Heart left ventricle (tissue), 16 donors: ENCODE measurements around the gene CACNA2D1. TPM values are rescaled to one million over a fixed set of nuclear protein-coding genes. Genes with fewer than 3 reads are reported as not detected.

Experiments
- ATAC-seq, 4 donors: fragments of 200-7000 bp; cut with Tn5 transposase; one replicate each; pipeline ENCODE4 v1.9.1; 2020 to 2022; ENCODE audit warnings: moderate library complexity in 4 of 4, mild to moderate bottlenecking in 3 of 4, moderate number of reproducible peaks in 1 of 4
- DNase-seq, 5 donors: peaks; one replicate each; pipeline ENCODE4 v3.0.0-alpha.2; 2020
- H3K27ac ChIP-seq, 12 donors: fragments of 200-600 bp; sonication (generic) in 4 of 12; one replicate each; pipeline versions ENCODE4 v1.5.0 to v1.8.0; 2016 to 2022; ENCODE audit warnings: mild to moderate bottlenecking in 2 of 12
- H3K27me3 ChIP-seq, 9 donors: fragments of 200-600 bp; sonication (generic) in 2 of 9; one replicate each; pipeline versions ENCODE4 v1.5.1 to v1.8.0; 2016 to 2022; ENCODE audit warnings: mild to moderate bottlenecking in 3 of 9
- H3K36me3 ChIP-seq, 9 donors: fragments of 200-600 bp; sonication (generic) in 2 of 9; one replicate each; pipeline versions ENCODE4 v1.5.0 to v1.8.0; 2018 to 2022; ENCODE audit warnings: mild to moderate bottlenecking in 2 of 9
- H3K4me1 ChIP-seq, 12 donors: fragments of 200-600 bp; sonication (generic) in 4 of 12; one replicate each; pipeline versions ENCODE4 v1.5.0 to v1.8.0; 2016 to 2022; ENCODE audit warnings: mild to moderate bottlenecking in 3 of 12
- H3K4me3 ChIP-seq, 12 donors: fragments of 200-600 bp; sonication (generic) in 4 of 12; one replicate each; pipeline versions ENCODE4 v1.5.0 to v1.8.0; 2017 to 2022; ENCODE audit warnings: mild to moderate bottlenecking in 9 of 12, moderate library complexity in 4 of 12
- H3K9me3 ChIP-seq, 12 donors: fragments of 200-600 bp; sonication (generic) in 4 of 12; one replicate each; pipeline versions ENCODE4 v1.5.0 to v1.8.0; 2016 to 2022; ENCODE audit warnings: mild to moderate bottlenecking in 1 of 12
- POLR2A ChIP-seq, 2 donors: fragments of 450-650 bp; IDR thresholded peaks; one replicate each; pipeline ENCODE4 v1.6.1; 2017; ENCODE audit warnings: antibody characterized with exemption in 2 of 2, mild to moderate bottlenecking in 2 of 2, moderate library complexity in 2 of 2
- WGBS, 4 donors: extraction: QIAGEN DNeasy Blood & Tissue Kit in 2 of 4; methylation state at CpG; one replicate each; pipeline versions ENCODE4 v1.1.5 to v1.1.7; 2013 to 2018; 5-methylcytosine and 5-hydroxymethylcytosine counted together
- intact Hi-C, 10 donors: fragments of 100-400 bp; cut with DNase I; formaldehyde crosslinking; loops; one replicate each; pipeline versions ENCODE4 v1.11.1 to v1.14.2; 2022
- polyA plus RNA-seq, 2 donors: library from polyadenylated mRNA; stranded (reverse); fragments of 200-250 nt; gene quantifications; one replicate each; pipeline ENCODE4 v1.2.3, GENCODE V29; 2013
- total RNA-seq, 9 donors: library from RNA; depleted of rRNA in 2 of 9; stranded (reverse); fragments of >200 nt in 2 of 9; fragmentation: NEBNext Ultra II Directional in 3 of 9; extraction: Animal tissue kit (Norgen Biotek cat#: 25700) in 3 of 9; gene quantifications; one replicate each; pipeline versions ENCODE4 v1.1.0 to v1.2.4, GENCODE V29; 2016 to 2023
- TF ChIP-seq, protein P1 (sequence below), 12 donors: fragments of 200-600 bp; sonication (generic) in 4 of 12; IDR thresholded peaks; one replicate each; pipeline versions ENCODE4 v1.5.0 to v1.8.0; 2018 to 2022; ENCODE audit warnings: antibody characterized with exemption in 12 of 12, mild to moderate bottlenecking in 5 of 12
- donor health status: ischemic (EF 13 %, LVEDD 7.1; RV severe dilation, severe dysfunction).
- donor health status: healthy with polysubstance abuse.
- donor health status: DM: no; HTN: yes; CAD: no.
- donor health status: DM: no; HTN: no; CAD: no.
- donor health status: ischemic (EF 25% LVEDD 6.9; RV normal size, moderate dysfunction).
- donor health status: ischemic (EF 25% LVEDD 5.7; RV mildly dilated, moderate dysfunction).
- donor health status: healthy.
- donor health status: DM: yes; HTN: yes; CAD: no.
- donor health status: ischemic (EF 35%, LVEDD 5.7; RV mildly dilated, moderate dysfunction).
- donor health status: nonischemic (EF 11% LVEDD 7.7; RV severe dilation, severe dysfunction).
- donor health status: DM: yes; HTN: yes; CAD: no.
- donor health status: PGD.
- donor health status: ischemic (EF 29% LVEDD 5.4; RV normal size, mild dysfunction).
- donor health status: nonischemic (EF 23%, LVEDD 6.1; RV moderate dilation, normal function).

CACNA2D1 gene
- total and polyA plus RNA-seq, 11 donors, result 13.5 to 122 (median 55.5) TPM

DNA sequence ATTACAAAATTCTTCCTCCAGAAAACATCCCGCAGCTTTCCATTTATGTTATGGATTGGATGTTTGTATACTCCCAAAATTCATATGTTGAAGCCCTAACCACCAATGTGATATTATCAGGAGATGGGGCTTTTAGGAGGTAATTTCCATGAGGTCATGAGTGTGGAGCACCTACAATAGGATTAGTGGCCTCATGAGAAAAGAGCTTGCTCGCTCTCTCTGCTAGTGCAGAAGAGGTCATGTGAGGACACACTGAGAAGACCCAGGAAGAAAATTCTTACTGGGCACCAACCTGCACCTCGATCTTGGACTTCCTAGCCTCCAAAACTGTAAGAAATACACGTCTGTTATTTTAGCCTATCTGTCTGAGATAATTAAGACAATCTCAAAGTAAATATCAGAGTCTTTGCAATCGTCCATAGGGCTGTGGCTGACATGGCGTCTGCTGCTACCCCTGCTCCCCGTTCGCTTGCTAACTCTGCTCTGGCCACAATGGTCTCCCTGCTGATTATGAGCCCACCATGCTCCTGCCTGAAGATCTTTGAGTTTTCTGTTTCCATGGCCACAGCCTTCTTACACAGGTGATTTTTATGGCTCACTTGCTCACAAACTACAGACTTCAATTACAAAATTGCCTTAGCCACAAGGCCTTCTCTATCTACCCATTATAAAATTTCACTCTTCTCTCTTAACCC, 333.3 kb downstream of the CACNA2D1 start:
- TF ChIP-seq, protein P1, sequence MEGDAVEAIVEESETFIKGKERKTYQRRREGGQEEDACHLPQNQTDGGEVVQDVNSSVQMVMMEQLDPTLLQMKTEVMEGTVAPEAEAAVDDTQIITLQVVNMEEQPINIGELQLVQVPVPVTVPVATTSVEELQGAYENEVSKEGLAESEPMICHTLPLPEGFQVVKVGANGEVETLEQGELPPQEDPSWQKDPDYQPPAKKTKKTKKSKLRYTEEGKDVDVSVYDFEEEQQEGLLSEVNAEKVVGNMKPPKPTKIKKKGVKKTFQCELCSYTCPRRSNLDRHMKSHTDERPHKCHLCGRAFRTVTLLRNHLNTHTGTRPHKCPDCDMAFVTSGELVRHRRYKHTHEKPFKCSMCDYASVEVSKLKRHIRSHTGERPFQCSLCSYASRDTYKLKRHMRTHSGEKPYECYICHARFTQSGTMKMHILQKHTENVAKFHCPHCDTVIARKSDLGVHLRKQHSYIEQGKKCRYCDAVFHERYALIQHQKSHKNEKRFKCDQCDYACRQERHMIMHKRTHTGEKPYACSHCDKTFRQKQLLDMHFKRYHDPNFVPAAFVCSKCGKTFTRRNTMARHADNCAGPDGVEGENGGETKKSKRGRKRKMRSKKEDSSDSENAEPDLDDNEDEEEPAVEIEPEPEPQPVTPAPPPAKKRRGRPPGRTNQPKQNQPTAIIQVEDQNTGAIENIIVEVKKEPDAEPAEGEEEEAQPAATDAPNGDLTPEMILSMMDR (IDR thresholded peaks at IDR 0.05), result no peak
- TF ChIP-seq POLR2A (IDR thresholded peaks at IDR 0.05), result no peak
- H3K27me3 ChIP-seq, result no peaks in the 10 kb centered on the region
- no peaks in the 10 kb centered on the region for H3K36me3 ChIP-seq
- ATAC-seq, result no peak
- 72 to 94% (median 92%) methylated on average over 8 of the region's 8 CpGs for WGBS, 4 donors
- H3K27ac ChIP-seq, result no peak overlapping the region
- intact Hi-C loops, result no loop called here
- no peaks in the 10 kb centered on the region for H3K9me3 ChIP-seq
- DNase-seq, result peak in 1 of 5 donors; percentile 43
- H3K4me3 ChIP-seq, result no peak overlapping the region
- peaks cover 0 to 21% (median 0%) of the 10 kb centered on the region in 12 donors for H3K4me1 ChIP-seq

DNA sequence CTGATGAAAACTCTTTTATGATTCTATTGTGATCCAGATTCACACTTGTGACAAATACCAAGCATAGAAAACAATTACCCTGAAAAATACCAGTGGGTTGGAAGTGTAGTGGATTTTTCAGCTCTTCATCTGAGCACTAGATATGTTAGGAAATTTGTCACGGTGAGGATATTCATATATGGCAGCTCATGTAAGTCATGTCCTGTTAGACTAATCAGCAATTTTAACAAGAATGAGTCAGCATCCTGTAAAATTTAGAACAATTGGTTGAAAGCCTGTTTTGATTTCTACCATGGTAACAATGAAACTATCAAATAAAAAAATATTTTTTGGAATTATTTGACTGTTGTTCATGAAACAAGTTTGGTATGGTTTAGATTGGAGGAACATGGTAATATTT, 334.3 kb downstream of the CACNA2D1 start:
- TF ChIP-seq, protein P1 (IDR thresholded peaks at IDR 0.05), result no peak
- TF ChIP-seq POLR2A (IDR thresholded peaks at IDR 0.05), result no peak
- 44 to 53% (median 48%) methylated on average over 1 of the region's 1 CpG for WGBS, 4 donors
- no peaks in the 10 kb centered on the region for H3K27me3 ChIP-seq
- DNase-seq (no peak), ATAC-seq (peak in 1 of 4 donors; percentile 55)
- no peaks in the 10 kb centered on the region for H3K9me3 ChIP-seq
- intact Hi-C loops, result no loop called here
- no peaks in the 10 kb centered on the region for H3K36me3 ChIP-seq
- H3K27ac ChIP-seq, result no peak overlapping the region
- peaks cover 0 to 21% (median 0%) of the 10 kb centered on the region in 12 donors for H3K4me1 ChIP-seq
- H3K4me3 ChIP-seq, result no peak overlapping the region

DNA sequence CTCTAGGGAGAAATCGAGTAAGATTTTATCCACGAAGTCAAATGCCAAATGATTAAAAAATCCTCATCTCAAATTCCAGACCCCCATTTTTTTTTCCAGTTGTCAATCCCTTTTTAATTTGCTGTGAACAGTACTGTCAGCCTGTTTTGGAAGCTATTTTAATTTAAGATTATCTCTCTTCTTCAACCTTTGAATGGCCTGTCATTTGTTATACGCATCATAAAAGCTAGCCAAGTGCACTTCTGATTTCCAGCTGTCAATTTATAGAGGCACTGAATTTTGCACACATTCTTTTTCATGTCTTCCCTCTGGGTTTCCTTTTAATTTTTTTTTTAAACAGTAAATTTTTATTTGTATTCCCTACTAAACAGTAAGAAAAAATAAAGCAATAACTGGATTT, 337.4 kb downstream of the CACNA2D1 start:
- Histone ChIP-seq H3K27ac (no peak overlapping the region), H3K9me3 (no peaks in the 10 kb centered on the region), H3K4me1 (peaks cover 0 to 21% (median 0%) of the 10 kb centered on the region in 12 donors), H3K27me3 (no peaks in the 10 kb centered on the region), H3K36me3 (no peaks in the 10 kb centered on the region), H3K4me3 (no peak overlapping the region)
- TF ChIP-seq, protein P1 (IDR thresholded peaks at IDR 0.05), result no peak
- no peak for TF ChIP-seq POLR2A (IDR thresholded peaks at IDR 0.05)
- WGBS, 4 donors, result 55 to 78% (median 56%) methylated on average over 3 of the region's 3 CpGs
- intact Hi-C loops, result no loop called here
- ATAC-seq (no peak), DNase-seq (no peak)

DNA sequence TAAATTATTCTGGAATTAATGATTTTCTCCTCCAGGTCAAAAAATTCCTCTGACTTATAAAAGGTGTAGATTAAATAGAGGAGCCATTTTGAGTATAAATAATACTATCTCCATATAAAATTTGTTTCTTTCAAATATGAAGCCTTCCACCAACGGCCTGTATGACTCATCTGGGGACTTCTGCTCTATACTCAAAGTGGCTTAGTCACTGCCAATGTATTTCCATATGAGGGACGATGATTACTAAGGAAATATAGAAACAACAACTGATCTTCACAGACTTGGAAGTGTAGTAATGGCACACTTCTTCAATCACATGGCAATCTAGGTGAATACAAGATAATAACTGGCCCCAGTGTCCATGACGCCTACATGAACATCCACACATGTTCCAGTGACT, 338.1 kb downstream of the CACNA2D1 start:
- no peak overlapping the region for H3K27ac ChIP-seq
- H3K4me3 ChIP-seq, result no peak overlapping the region
- H3K27me3 ChIP-seq, result no peaks in the 10 kb centered on the region
- no peaks in the 10 kb centered on the region for H3K9me3 ChIP-seq
- whole genome bisulfite sequencing, 4 donors, result 66 to 78% (median 74%) methylated on average over 3 of the region's 3 CpGs
- peaks cover 0 to 16% (median 0%) of the 10 kb centered on the region in 12 donors for H3K4me1 ChIP-seq
- intact Hi-C loops, result no loop called here
- no peak for ATAC-seq
- H3K36me3 ChIP-seq, result no peaks in the 10 kb centered on the region
- TF ChIP-seq, protein P1 (IDR thresholded peaks at IDR 0.05), result no peak
- TF ChIP-seq POLR2A (IDR thresholded peaks at IDR 0.05), result no peak
- DNase-seq, result no peak
